Esophagus squamous epithelium (tissue), 4 donors: ENCODE data around the gene LARGE1.

ENCODE experiments used
- POLR2A ChIP-seq, 4 donors: fragments of 450-650 bp; IDR thresholded peaks; one replicate each; pipeline ENCODE4 v1.6.1; 2017; ENCODE audit warnings: antibody characterized with exemption in 4 of 4, mild to moderate bottlenecking in 4 of 4, moderate library complexity in 3 of 4
- TF ChIP-seq, protein P1 (sequence below), 6 experiments: fragments of 450-650 bp in 4 of 6; fragments of 200-600 bp in 2 of 6; sonication (generic) in 2 of 6; IDR thresholded peaks; one replicate each; pipeline ENCODE4 v1.5.1; 2016 to 2019; ENCODE audit warnings: antibody characterized with exemption in 6 of 6, mild to moderate bottlenecking in 4 of 6, moderate library complexity in 4 of 6

DNA sequence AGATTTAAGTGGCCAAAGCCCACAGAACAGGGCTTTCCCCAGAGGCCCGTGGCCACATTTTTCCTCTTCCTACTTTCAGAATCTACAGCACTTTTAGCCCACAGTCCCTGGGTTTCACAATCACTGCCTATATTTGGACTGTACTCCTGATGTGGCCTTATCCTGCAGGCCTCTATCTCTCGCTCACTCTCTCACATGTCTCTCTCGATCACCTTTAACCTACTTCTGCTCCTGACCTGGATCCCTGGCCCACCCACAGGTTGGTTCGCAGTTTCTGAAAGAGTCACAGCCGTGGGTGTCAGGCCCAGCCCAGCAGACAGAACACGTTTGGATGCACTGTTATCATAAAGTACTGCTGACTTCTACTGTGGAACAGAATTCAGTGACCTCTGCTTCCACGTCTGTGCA is 55.5 kb downstream of the LARGE1 start:
- TF ChIP-seq, protein P1, sequence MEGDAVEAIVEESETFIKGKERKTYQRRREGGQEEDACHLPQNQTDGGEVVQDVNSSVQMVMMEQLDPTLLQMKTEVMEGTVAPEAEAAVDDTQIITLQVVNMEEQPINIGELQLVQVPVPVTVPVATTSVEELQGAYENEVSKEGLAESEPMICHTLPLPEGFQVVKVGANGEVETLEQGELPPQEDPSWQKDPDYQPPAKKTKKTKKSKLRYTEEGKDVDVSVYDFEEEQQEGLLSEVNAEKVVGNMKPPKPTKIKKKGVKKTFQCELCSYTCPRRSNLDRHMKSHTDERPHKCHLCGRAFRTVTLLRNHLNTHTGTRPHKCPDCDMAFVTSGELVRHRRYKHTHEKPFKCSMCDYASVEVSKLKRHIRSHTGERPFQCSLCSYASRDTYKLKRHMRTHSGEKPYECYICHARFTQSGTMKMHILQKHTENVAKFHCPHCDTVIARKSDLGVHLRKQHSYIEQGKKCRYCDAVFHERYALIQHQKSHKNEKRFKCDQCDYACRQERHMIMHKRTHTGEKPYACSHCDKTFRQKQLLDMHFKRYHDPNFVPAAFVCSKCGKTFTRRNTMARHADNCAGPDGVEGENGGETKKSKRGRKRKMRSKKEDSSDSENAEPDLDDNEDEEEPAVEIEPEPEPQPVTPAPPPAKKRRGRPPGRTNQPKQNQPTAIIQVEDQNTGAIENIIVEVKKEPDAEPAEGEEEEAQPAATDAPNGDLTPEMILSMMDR (IDR thresholded peaks at IDR 0.05), result no peak
- no peak for TF ChIP-seq POLR2A (IDR thresholded peaks at IDR 0.05)
